ENCODE data around the gene TEAD3.

TEAD3 gene

GRCh38 chr6:35514587-35514986, 17.7 kb upstream of the TEAD3 start:
- H3K4me2 ChIP-seq (ENCODE audit: insufficient read depth, low read length) = no peak overlapping the region
- no peaks in the 10 kb centered on the region for H3K9me3 ChIP-seq (ENCODE audit: insufficient read depth, low read length, severe bottlenecking)
- H3K4me3 ChIP-seq (ENCODE audit: low read depth in 1 of 2, low read length in 2 of 2) = no peak overlapping the region
- no peak overlapping the region for H2AFZ ChIP-seq (ENCODE audit: low read depth, low read length)
- DNase-seq (no peak), ATAC-seq (ENCODE audit: insufficient read depth, low read depth) (no peak)
- no peaks in the 10 kb centered on the region for H4K20me1 ChIP-seq (ENCODE audit: insufficient read depth, low read length)
- H3K27ac ChIP-seq (ENCODE audit: low read length) = no peak overlapping the region
- no peaks in the 10 kb centered on the region for H3K27me3 ChIP-seq (ENCODE audit: insufficient read depth, low read length, poor library complexity)
- H3K9ac ChIP-seq (ENCODE audit: low read depth, low read length) = no peak overlapping the region
- no peaks in the 10 kb centered on the region for H3K79me2 ChIP-seq (ENCODE audit: insufficient read depth, low read length)
- no peak for TF ChIP-seq CTCF (IDR thresholded peaks at IDR 0.05; ENCODE audit: borderline replicate concordance, extremely low read depth, low read length, poor library complexity, severe bottlenecking)
- TF ChIP-seq EZH2 (IDR thresholded peaks at IDR 0.05; ENCODE audit: borderline replicate concordance, low read depth, low read length, severe bottlenecking) = no peak
- no peaks in the 10 kb centered on the region for H3K36me3 ChIP-seq (ENCODE audit: insufficient read depth, low read length)
- no peaks in the 10 kb centered on the region for H3K4me1 ChIP-seq (ENCODE audit: insufficient read depth, low read length)

- no peaks in the 10 kb centered on the region for H4K20me1 ChIP-seq (ENCODE audit: insufficient read depth, low read length)
- H3K27me3 ChIP-seq (ENCODE audit: insufficient read depth, low read length, poor library complexity) = peaks cover 9% of the 10 kb centered on the region
- no peak within 1 kb of the TSS for H3K4me3 ChIP-seq (ENCODE audit: low read depth in 1 of 2, low read length in 2 of 2)
- no peaks in the 10 kb centered on the region for H3K36me3 ChIP-seq (ENCODE audit: insufficient read depth, low read length)
- no peak within 1 kb of the TSS for H3K27ac ChIP-seq (ENCODE audit: low read length)
- no peak for TF ChIP-seq EZH2 (IDR thresholded peaks at IDR 0.05; ENCODE audit: borderline replicate concordance, low read depth, low read length, severe bottlenecking)
- no peak for TF ChIP-seq CTCF (IDR thresholded peaks at IDR 0.05; ENCODE audit: borderline replicate concordance, extremely low read depth, low read length, poor library complexity, severe bottlenecking)
- H3K4me1 ChIP-seq (ENCODE audit: insufficient read depth, low read length) = no peaks in the 10 kb centered on the region
- DNase-seq (no peak), ATAC-seq (ENCODE audit: insufficient read depth, low read depth) (no peak)
- no peaks in the 10 kb centered on the region for H3K9me3 ChIP-seq (ENCODE audit: insufficient read depth, low read length, severe bottlenecking)
- no peaks in the 10 kb centered on the region for H3K79me2 ChIP-seq (ENCODE audit: insufficient read depth, low read length)
- no peak within 1 kb of the TSS for H2AFZ ChIP-seq (ENCODE audit: low read depth, low read length)
- H3K9ac ChIP-seq (ENCODE audit: low read depth, low read length) = no peak within 1 kb of the TSS
- H3K4me2 ChIP-seq (ENCODE audit: insufficient read depth, low read length) = no peak within 1 kb of the TSS
Measured at GRCh38 chr6:35512740-35513139, 15.9 kb upstream of the TEAD3 start, which contains the start of gene TULP1. TULP1 (minus strand) TSS chr6:35512896; CDS start chr6:35512858, 38 bp downstream.

- no peaks in the 10 kb centered on the region for H4K20me1 ChIP-seq (ENCODE audit: insufficient read depth, low read length)
- no peaks in the 10 kb centered on the region for H3K4me1 ChIP-seq (ENCODE audit: insufficient read depth, low read length)
- H3K27ac ChIP-seq (ENCODE audit: low read length) = no peak overlapping the region
- ATAC-seq (ENCODE audit: insufficient read depth, low read depth) (no peak), DNase-seq (no peak)
- H3K79me2 ChIP-seq (ENCODE audit: insufficient read depth, low read length) = no peaks in the 10 kb centered on the region
- no peak overlapping the region for H3K9ac ChIP-seq (ENCODE audit: low read depth, low read length)
- H3K9me3 ChIP-seq (ENCODE audit: insufficient read depth, low read length, severe bottlenecking) = no peaks in the 10 kb centered on the region
- H3K4me2 ChIP-seq (ENCODE audit: insufficient read depth, low read length) = no peak overlapping the region
- H3K36me3 ChIP-seq (ENCODE audit: insufficient read depth, low read length) = no peaks in the 10 kb centered on the region
- no peak overlapping the region for H2AFZ ChIP-seq (ENCODE audit: low read depth, low read length)
- H3K4me3 ChIP-seq (ENCODE audit: low read depth in 1 of 2, low read length in 2 of 2) = no peak overlapping the region
- peaks cover 9% of the 10 kb centered on the region for H3K27me3 ChIP-seq (ENCODE audit: insufficient read depth, low read length, poor library complexity)
- TF ChIP-seq CTCF (IDR thresholded peaks at IDR 0.05; ENCODE audit: borderline replicate concordance, extremely low read depth, low read length, poor library complexity, severe bottlenecking) (no peak), EZH2 (IDR thresholded peaks at IDR 0.05; ENCODE audit: borderline replicate concordance, low read depth, low read length, severe bottlenecking) (no peak)
Measured at GRCh38 chr6:35512006-35512405, 15.1 kb upstream of the TEAD3 start.

- no peak overlapping the region for H3K4me2 ChIP-seq (ENCODE audit: insufficient read depth, low read length)
- no peaks in the 10 kb centered on the region for H4K20me1 ChIP-seq (ENCODE audit: insufficient read depth, low read length)
- no peaks in the 10 kb centered on the region for H3K36me3 ChIP-seq (ENCODE audit: insufficient read depth, low read length)
- peaks cover 9% of the 10 kb centered on the region for H3K27me3 ChIP-seq (ENCODE audit: insufficient read depth, low read length, poor library complexity)
- ATAC-seq (ENCODE audit: insufficient read depth, low read depth) = no peak
- DNase-seq = no peak
- no peak overlapping the region for H2AFZ ChIP-seq (ENCODE audit: low read depth, low read length)
- no peaks in the 10 kb centered on the region for H3K9me3 ChIP-seq (ENCODE audit: insufficient read depth, low read length, severe bottlenecking)
- TF ChIP-seq CTCF (IDR thresholded peaks at IDR 0.05; ENCODE audit: borderline replicate concordance, extremely low read depth, low read length, poor library complexity, severe bottlenecking) (no peak), EZH2 (IDR thresholded peaks at IDR 0.05; ENCODE audit: borderline replicate concordance, low read depth, low read length, severe bottlenecking) (no peak)
- H3K9ac ChIP-seq (ENCODE audit: low read depth, low read length) = no peak overlapping the region
- H3K79me2 ChIP-seq (ENCODE audit: insufficient read depth, low read length) = no peaks in the 10 kb centered on the region
- no peak overlapping the region for H3K4me3 ChIP-seq (ENCODE audit: low read depth in 1 of 2, low read length in 2 of 2)
- H3K27ac ChIP-seq (ENCODE audit: low read length) = no peak overlapping the region
- no peaks in the 10 kb centered on the region for H3K4me1 ChIP-seq (ENCODE audit: insufficient read depth, low read length)
Measured at GRCh38 chr6:35511562-35511941, 14.7 kb upstream of the TEAD3 start.

Measured in DND-41 (cell line).